CD4-positive, alpha-beta memory T cell (primary cell): ENCODE data around the gene ZNF678. TPM values are rescaled to one million over a fixed set of nuclear protein-coding genes. Genes with fewer than 3 reads are reported as not detected.
"Not testable (repeated sequence)": the region's sequence is repeated elsewhere in the genome, so short reads cannot be mapped to it uniquely, and the experiment has no call there.

Experiments
- CTCF ChIA-PET: fragments of 350-600 bp; sonication (Branson Sonifier 250); formaldehyde crosslinking; loops from one replicate; lab custom pipeline; 2021; ENCODE audit warnings: inconsistent platforms; ENCODE audit not compliant: partially characterized antibody; lab: Charles Lee
- POLR2A ChIA-PET: fragments of 350-600 bp; sonication (Branson Sonifier 250); formaldehyde crosslinking; loops from one replicate; lab custom pipeline; 2021; ENCODE audit not compliant: partially characterized antibody; lab: Charles Lee
- DNase-seq, 5 donors: peaks; one replicate each; pipeline versions ENCODE4 v3.0.0 to v3.0.0-alpha.2; 2020 to 2022; ENCODE audit warnings: mixed read lengths in 1 of 5
- H3K27ac ChIP-seq: one replicate; pipeline ENCODE4 v1.7.0; 2013; ENCODE audit warnings: low read depth, low read length
- H3K27me3 ChIP-seq: 2 replicates; pipeline ENCODE4 v1.7.0; 2013; ENCODE audit warnings: mild to moderate bottlenecking, low read length, moderate library complexity; ENCODE audit not compliant: insufficient read depth
- H3K36me3 ChIP-seq: 2 replicates; pipeline ENCODE4 v1.7.0; 2013; ENCODE audit warnings: mild to moderate bottlenecking, low read length, moderate library complexity; ENCODE audit not compliant: insufficient read depth
- H3K4me1 ChIP-seq: 2 replicates; pipeline ENCODE4 v1.7.0; 2013; ENCODE audit warnings: mild to moderate bottlenecking, low read length, moderate library complexity; ENCODE audit not compliant: insufficient read depth
- H3K4me3 ChIP-seq, 2 donors: one replicate each; pipeline ENCODE4 v1.7.0; 2013; ENCODE audit warnings: low read length in 2 of 2, mild to moderate bottlenecking in 1 of 2
- H3K9me3 ChIP-seq, 2 donors: one replicate each; pipeline ENCODE4 v1.7.0; 2013; ENCODE audit warnings: low read length in 2 of 2, control low read depth in 1 of 2; ENCODE audit not compliant: control insufficient read depth in 1 of 2
- H3K27ac Mint-ChIP-seq, 7 donors: one replicate each; pipeline ENCODE4 v1.8.0; 2020 to 2021; ENCODE audit warnings: mixed read lengths in 7 of 7, mild to moderate bottlenecking in 6 of 7, inconsistent platforms in 3 of 7, moderate library complexity in 3 of 7
- H3K27me3 Mint-ChIP-seq, 2 donors: one replicate each; pipeline ENCODE4 v1.8.0; 2020 to 2021; ENCODE audit warnings: mixed read lengths in 2 of 2
- H3K36me3 Mint-ChIP-seq, 2 donors: one replicate each; pipeline ENCODE4 v1.8.0; 2020 to 2021; ENCODE audit warnings: mixed read lengths in 2 of 2, inconsistent platforms in 1 of 2, mild to moderate bottlenecking in 1 of 2
- H3K4me1 Mint-ChIP-seq, 4 donors: one replicate each; pipeline ENCODE4 v1.8.0; 2020 to 2021; ENCODE audit warnings: mixed read lengths in 4 of 4, mild to moderate bottlenecking in 1 of 4
- H3K4me3 Mint-ChIP-seq, 8 donors: one replicate each; pipeline ENCODE4 v1.8.0; 2020 to 2021; ENCODE audit warnings: mixed read lengths in 8 of 8, mild to moderate bottlenecking in 7 of 8, moderate library complexity in 6 of 8, inconsistent platforms in 3 of 8
- H3K9me3 Mint-ChIP-seq, 8 donors: one replicate each; pipeline ENCODE4 v1.8.0; 2020 to 2021; ENCODE audit warnings: mixed read lengths in 8 of 8, mild to moderate bottlenecking in 5 of 8, inconsistent platforms in 3 of 8, moderate library complexity in 1 of 8
- intact Hi-C: fragments of 100-400 bp; cut with micrococcal nuclease; formaldehyde crosslinking; loops from one replicate; pipeline ENCODE4 v1.15.1; 2023
- polyA plus RNA-seq, 2 donors: library from polyadenylated mRNA; unstranded; fragments of 300-500 nt; fragmentation: Illumina TruSeq; gene quantifications; one replicate each; pipeline ENCODE4 v1.2.3, GENCODE V29; 2021
- total RNA-seq, 2 experiments: library from RNA; stranded (reverse); gene quantifications; one replicate each; pipeline ENCODE4 v1.2.3, GENCODE V29; 2021

The ZNF678 gene
- total and polyA plus RNA-seq, 4 experiments from 2014 or later, result 3.0 to 10.2 (median 6.2) TPM

- Mint-ChIP-seq H3K27ac (no peak overlapping the region), H3K4me1 (peaks cover 7 to 11% (median 10%) of the 10 kb centered on the region in 4 donors), H3K4me3 (no peak overlapping the region), H3K27me3 (peaks cover 0 to 2% of the 10 kb centered on the region in 2 donors), H3K9me3 (peaks cover under 1 to 38% (median 25%) of the 10 kb centered on the region in 8 donors), H3K36me3 (peaks cover 5% of the 10 kb centered on the region in 2 donors)
- H3K27ac ChIP-seq, result no peak overlapping the region
- no peak for DNase-seq
- POLR2A ChIA-PET, result no interaction called here
- no peaks in the 10 kb centered on the region for H3K9me3 ChIP-seq
- H3K36me3 ChIP-seq, result no peaks in the 10 kb centered on the region
- intact Hi-C loops, result no loop called here
- CTCF ChIA-PET, result no interaction called here
- no peaks in the 10 kb centered on the region for H3K27me3 ChIP-seq
- H3K4me3 ChIP-seq, result no peak overlapping the region
- H3K4me1 ChIP-seq, result no peaks in the 10 kb centered on the region
Measured at GRCh38 chr1:227709451-227709850, 146.1 kb downstream of the ZNF678 start.

DNA sequence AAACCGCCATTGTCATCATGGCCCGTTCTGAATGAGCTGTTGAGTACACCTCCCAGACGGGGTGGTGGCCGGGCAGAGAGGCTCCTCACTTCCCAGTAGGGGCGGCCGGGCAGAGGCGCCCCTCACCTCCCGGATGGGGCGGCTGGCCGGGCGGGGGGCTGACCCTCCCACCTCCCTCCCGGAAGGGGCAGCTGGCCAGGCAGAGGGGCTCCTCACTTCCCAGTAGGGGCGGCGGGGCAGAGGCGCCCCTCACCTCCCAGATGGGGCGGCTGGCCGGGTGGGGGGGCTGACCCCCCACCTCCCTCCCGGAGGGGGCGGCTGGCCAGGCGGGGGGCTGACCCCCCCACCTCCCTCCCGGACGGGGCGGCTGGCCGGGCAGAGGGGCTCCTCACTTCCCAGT, 147.1 kb downstream of the ZNF678 start:
- CTCF ChIA-PET, H3K4me1 ChIP-seq, H3K9me3 ChIP-seq, POLR2A ChIA-PET, H3K4me3 ChIP-seq, H3K4me3 Mint-ChIP-seq, H3K36me3 ChIP-seq, H3K27me3 ChIP-seq, H3K27ac Mint-ChIP-seq, DNase-seq, H3K27me3 Mint-ChIP-seq, H3K27ac ChIP-seq, intact Hi-C loops, H3K36me3 Mint-ChIP-seq: not testable (repeated sequence)
- peaks cover 2 to 39% (median 29%) of the 10 kb centered on the region in 8 donors for H3K9me3 Mint-ChIP-seq
- H3K4me1 Mint-ChIP-seq, result peaks cover 7 to 11% (median 10%) of the 10 kb centered on the region in 4 donors

DNA sequence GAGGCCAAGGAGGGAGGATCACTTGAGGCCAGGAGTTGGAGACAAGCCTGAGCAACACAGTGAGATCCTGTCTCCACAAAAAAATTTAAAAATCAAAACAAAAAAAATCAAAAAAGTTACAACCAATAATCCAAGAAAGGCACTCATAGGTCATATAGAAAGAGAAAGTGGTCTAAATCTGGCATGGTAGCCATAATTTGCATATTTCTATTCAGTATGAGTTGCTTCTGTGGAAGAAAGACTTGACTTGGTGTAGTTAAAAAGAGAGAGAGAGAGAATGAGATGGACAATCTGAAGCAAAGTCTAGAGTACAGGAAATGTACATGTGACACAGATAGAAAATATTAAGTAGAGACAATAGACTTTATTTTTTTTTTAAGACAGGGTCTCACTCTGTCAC, 149.3 kb downstream of the ZNF678 start:
- H3K9me3 Mint-ChIP-seq, result peaks cover 2 to 56% (median 42%) of the 10 kb centered on the region in 8 donors
- peaks cover 6 to 8% (median 7%) of the 10 kb centered on the region in 4 donors for H3K4me1 Mint-ChIP-seq
- H3K27ac ChIP-seq, result no peak overlapping the region
- H3K4me3 ChIP-seq, result no peak overlapping the region
- peaks cover 8 to 21% of the 10 kb centered on the region in 2 donors for H3K36me3 Mint-ChIP-seq
- intact Hi-C loops, result no loop called here
- H3K4me1 ChIP-seq, result no peaks in the 10 kb centered on the region
- no peak for DNase-seq
- POLR2A ChIA-PET, result no interaction called here
- no peaks in the 10 kb centered on the region for H3K36me3 ChIP-seq
- no peaks in the 10 kb centered on the region for H3K27me3 ChIP-seq
- no peaks in the 10 kb centered on the region for H3K9me3 ChIP-seq
- no peak overlapping the region for H3K27ac Mint-ChIP-seq
- CTCF ChIA-PET, result no interaction called here
- H3K4me3 Mint-ChIP-seq, result no peak overlapping the region
- peaks cover 0 to 1% of the 10 kb centered on the region in 2 donors for H3K27me3 Mint-ChIP-seq

DNA sequence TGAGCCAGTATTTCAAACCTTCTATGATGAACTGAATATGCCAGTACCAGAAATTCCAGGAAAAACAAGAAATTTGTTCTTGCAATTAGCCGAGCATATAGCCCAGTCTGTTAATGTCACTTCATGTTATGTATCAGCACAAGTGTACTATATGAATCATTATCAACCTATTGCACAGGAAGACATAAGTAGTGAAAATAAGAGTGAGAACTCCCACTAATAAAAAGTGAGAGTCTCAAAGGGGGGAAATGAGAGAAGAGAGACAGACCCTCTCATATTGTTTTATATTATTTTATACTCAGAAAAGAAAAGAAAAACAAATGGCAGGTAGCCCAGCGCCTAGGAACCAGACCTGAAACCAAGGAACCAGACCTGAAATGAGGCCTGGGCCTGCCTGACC, 155.6 kb downstream of the ZNF678 start:
- ChIA-PET POLR2A (no interaction called here), CTCF (no interaction called here)
- Histone ChIP-seq H3K27me3 (no peaks in the 10 kb centered on the region), H3K4me1 (no peaks in the 10 kb centered on the region), H3K36me3 (no peaks in the 10 kb centered on the region), H3K9me3 (peaks cover 0 to 24% of the 10 kb centered on the region in 2 donors), H3K27ac (no peak overlapping the region), H3K4me3 (no peak overlapping the region)
- Mint-ChIP-seq H3K4me3 (no peak overlapping the region), H3K27me3 (no peaks in the 10 kb centered on the region), H3K36me3 (peaks cover 26 to 36% of the 10 kb centered on the region in 2 donors), H3K27ac (no peak overlapping the region), H3K4me1 (no peaks in the 10 kb centered on the region), H3K9me3 (peaks cover 5 to 96% (median 86%) of the 10 kb centered on the region in 8 donors)
- DNase-seq, result no peak
- intact Hi-C loops, result no loop called here

GRCh38 chr1:227723474-227723873, 160.1 kb downstream of the ZNF678 start:
- H3K4me1 ChIP-seq, result no peaks in the 10 kb centered on the region
- ChIA-PET POLR2A (no interaction called here), CTCF (no interaction called here)
- Mint-ChIP-seq H3K4me3 (no peak overlapping the region), H3K36me3 (peaks cover 20 to 24% of the 10 kb centered on the region in 2 donors), H3K9me3 (peaks cover 3 to 61% (median 51%) of the 10 kb centered on the region in 8 donors), H3K27ac (no peak overlapping the region), H3K4me1 (peaks cover 3 to 8% (median 5%) of the 10 kb centered on the region in 4 donors), H3K27me3 (peaks cover 0 to 1% of the 10 kb centered on the region in 2 donors)
- H3K36me3 ChIP-seq, result no peaks in the 10 kb centered on the region
- no peak overlapping the region for H3K4me3 ChIP-seq
- H3K9me3 ChIP-seq, result peaks cover 0 to 24% of the 10 kb centered on the region in 2 donors
- intact Hi-C loops, result no loop called here
- no peak overlapping the region for H3K27ac ChIP-seq
- no peaks in the 10 kb centered on the region for H3K27me3 ChIP-seq
- DNase-seq, result no peak

GRCh38 chr1:227725046-227725445, 161.7 kb downstream of the ZNF678 start:
- Histone ChIP-seq H3K4me1 (peaks cover 14% of the 10 kb centered on the region), H3K27me3 (no peaks in the 10 kb centered on the region), H3K9me3 (peaks cover 0 to 14% of the 10 kb centered on the region in 2 donors), H3K36me3 (no peaks in the 10 kb centered on the region), H3K4me3 (no peak overlapping the region), H3K27ac (no peak overlapping the region)
- DNase-seq, result no peak
- H3K4me3 Mint-ChIP-seq, result no peak overlapping the region
- POLR2A ChIA-PET, result no interaction called here
- CTCF ChIA-PET, result no interaction called here
- peaks cover 15 to 16% of the 10 kb centered on the region in 2 donors for H3K36me3 Mint-ChIP-seq
- H3K4me1 Mint-ChIP-seq, result peaks cover 8 to 22% (median 16%) of the 10 kb centered on the region in 4 donors
- peaks cover 3 to 45% (median 38%) of the 10 kb centered on the region in 8 donors for H3K9me3 Mint-ChIP-seq
- H3K27me3 Mint-ChIP-seq, result peaks cover 0 to 1% of the 10 kb centered on the region in 2 donors
- no peak overlapping the region for H3K27ac Mint-ChIP-seq
- intact Hi-C loops, result no loop called here

GRCh38 chr1:227726318-227726717, 163.0 kb downstream of the ZNF678 start:
- Histone ChIP-seq H3K36me3 (no peaks in the 10 kb centered on the region), H3K4me3 (no peak overlapping the region), H3K27me3 (no peaks in the 10 kb centered on the region), H3K4me1 (peaks cover 16% of the 10 kb centered on the region), H3K9me3 (peaks cover 0 to 5% of the 10 kb centered on the region in 2 donors), H3K27ac (no peak overlapping the region)
- DNase-seq, result no peak
- CTCF ChIA-PET, result no interaction called here
- peaks cover 11 to 28% (median 21%) of the 10 kb centered on the region in 4 donors for H3K4me1 Mint-ChIP-seq
- peaks cover 8 to 13% of the 10 kb centered on the region in 2 donors for H3K36me3 Mint-ChIP-seq
- intact Hi-C loops, result no loop called here
- peaks cover 0 to 1% of the 10 kb centered on the region in 2 donors for H3K27me3 Mint-ChIP-seq
- no peak overlapping the region for H3K27ac Mint-ChIP-seq
- POLR2A ChIA-PET, result no interaction called here
- no peak overlapping the region for H3K4me3 Mint-ChIP-seq
- H3K9me3 Mint-ChIP-seq, result peaks cover 0 to 33% (median 25%) of the 10 kb centered on the region in 8 donors
